ENCODE measurements around the gene ENOPH1.

The ENOPH1 gene

GRCh38 chr4:82394896-82395295 lies 35.5 kb upstream of the ENOPH1 start:
- H2AFZ ChIP-seq (ENCODE audit: low read depth, low read length): no peak overlapping the region
- H4K91ac ChIP-seq (ENCODE audit: low read length): no peak overlapping the region
- no peak overlapping the region for H2AK5ac ChIP-seq (ENCODE audit: low read length, severe bottlenecking)
- H3K4ac ChIP-seq (ENCODE audit: low read depth in 1 of 2, low read length in 2 of 2): no peak overlapping the region
- no peak overlapping the region for H2BK5ac ChIP-seq (ENCODE audit: low read depth, low read length, poor library complexity, severe bottlenecking)
- H2BK120ac ChIP-seq (ENCODE audit: low read depth, low read length): no peak overlapping the region
- no peak overlapping the region for H2BK15ac ChIP-seq (ENCODE audit: low read depth, poor library complexity, severe bottlenecking)
- no peak overlapping the region for H3K4me2 ChIP-seq (ENCODE audit: low read length, poor library complexity, severe bottlenecking)
- H3K27ac ChIP-seq (ENCODE audit: low read length, poor library complexity, severe bottlenecking): no peak overlapping the region
- DNase-seq: no peak
- H3K36me3 ChIP-seq (ENCODE audit: control insufficient read depth in 1 of 2, insufficient read depth in 2 of 2, low read depth in 1 of 2, low read length in 2 of 2): no peaks in the 10 kb centered on the region
- H4K8ac ChIP-seq (ENCODE audit: low read length): no peak overlapping the region
- no peak overlapping the region for H3K23ac ChIP-seq (ENCODE audit: low read length in 2 of 2)
- no peak overlapping the region for H2BK12ac ChIP-seq (ENCODE audit: low read length in 2 of 2)
- H3K18ac ChIP-seq (ENCODE audit: low read depth in 1 of 2, low read length in 2 of 2): no peak overlapping the region
- H3K4me1 ChIP-seq (ENCODE audit: control insufficient read depth, insufficient read depth, low read depth, low read length): no peaks in the 10 kb centered on the region
- H3K9ac ChIP-seq (ENCODE audit: low read length): no peak overlapping the region
- no peaks in the 10 kb centered on the region for H3K9me3 ChIP-seq (ENCODE audit: control insufficient read depth, low read length)
- H3K27me3 ChIP-seq (ENCODE audit: control insufficient read depth in 1 of 2, insufficient read depth in 1 of 2, low read length in 2 of 2): no peaks in the 10 kb centered on the region
- H3K79me1 ChIP-seq (replicated peaks; ENCODE audit: low read length, poor library complexity, severe bottlenecking): no peaks in the 10 kb centered on the region
- 92% methylated on average over 3 of the region's 3 CpGs for WGBS
- H3K14ac ChIP-seq (ENCODE audit: low read length in 2 of 2): no peak overlapping the region
- H3K4me3 ChIP-seq (ENCODE audit: insufficient read depth in 1 of 2, low read depth in 1 of 2, low read length in 2 of 2): no peak overlapping the region

- Histone ChIP-seq H3K4me3 (ENCODE audit: insufficient read depth in 1 of 2, low read depth in 1 of 2, low read length in 2 of 2) (no peak overlapping the region), H2AK5ac (ENCODE audit: low read length, severe bottlenecking) (no peak overlapping the region), H3K4me2 (ENCODE audit: low read length, poor library complexity, severe bottlenecking) (no peak overlapping the region), H3K18ac (ENCODE audit: low read depth in 1 of 2, low read length in 2 of 2) (no peak overlapping the region), H3K36me3 (ENCODE audit: control insufficient read depth in 1 of 2, insufficient read depth in 2 of 2, low read depth in 1 of 2, low read length in 2 of 2) (no peaks in the 10 kb centered on the region), H2BK15ac (ENCODE audit: low read depth, poor library complexity, severe bottlenecking) (no peak overlapping the region), H3K4me1 (ENCODE audit: control insufficient read depth, insufficient read depth, low read depth, low read length) (no peaks in the 10 kb centered on the region), H2AFZ (ENCODE audit: low read depth, low read length) (no peak overlapping the region), H3K27ac (ENCODE audit: low read length, poor library complexity, severe bottlenecking) (no peak overlapping the region), H2BK5ac (ENCODE audit: low read depth, low read length, poor library complexity, severe bottlenecking) (no peak overlapping the region), H3K4ac (ENCODE audit: low read depth in 1 of 2, low read length in 2 of 2) (no peak overlapping the region), H4K91ac (ENCODE audit: low read length) (no peak overlapping the region), H4K8ac (ENCODE audit: low read length) (no peak overlapping the region), H3K9ac (ENCODE audit: low read length) (no peak overlapping the region), H3K23ac (ENCODE audit: low read length in 2 of 2) (no peak overlapping the region), H3K9me3 (ENCODE audit: control insufficient read depth, low read length) (no peaks in the 10 kb centered on the region), H3K27me3 (ENCODE audit: control insufficient read depth in 1 of 2, insufficient read depth in 1 of 2, low read length in 2 of 2) (no peaks in the 10 kb centered on the region), H2BK12ac (ENCODE audit: low read length in 2 of 2) (no peak overlapping the region), H3K14ac (ENCODE audit: low read length in 2 of 2) (no peak overlapping the region), H3K79me1 (replicated peaks; ENCODE audit: low read length, poor library complexity, severe bottlenecking) (no peaks in the 10 kb centered on the region), H2BK120ac (ENCODE audit: low read depth, low read length) (no peak overlapping the region)
- no peak for DNase-seq
- 94% methylated on average over 3 of the region's 3 CpGs for WGBS
Measured at GRCh38 chr4:82397527-82397926, 32.9 kb upstream of the ENOPH1 start.

- Histone ChIP-seq H2BK15ac (ENCODE audit: low read depth, poor library complexity, severe bottlenecking) (no peak overlapping the region), H3K4me3 (ENCODE audit: insufficient read depth in 1 of 2, low read depth in 1 of 2, low read length in 2 of 2) (no peak overlapping the region), H2BK120ac (ENCODE audit: low read depth, low read length) (no peak overlapping the region), H2BK12ac (ENCODE audit: low read length in 2 of 2) (no peak overlapping the region), H2BK5ac (ENCODE audit: low read depth, low read length, poor library complexity, severe bottlenecking) (no peak overlapping the region), H3K23ac (ENCODE audit: low read length in 2 of 2) (no peak overlapping the region), H4K8ac (ENCODE audit: low read length) (no peak overlapping the region), H3K79me1 (replicated peaks; ENCODE audit: low read length, poor library complexity, severe bottlenecking) (no peaks in the 10 kb centered on the region), H3K27ac (ENCODE audit: low read length, poor library complexity, severe bottlenecking) (no peak overlapping the region), H3K9me3 (ENCODE audit: control insufficient read depth, low read length) (no peaks in the 10 kb centered on the region), H3K4me1 (ENCODE audit: control insufficient read depth, insufficient read depth, low read depth, low read length) (no peaks in the 10 kb centered on the region), H3K14ac (ENCODE audit: low read length in 2 of 2) (no peak overlapping the region), H3K18ac (ENCODE audit: low read depth in 1 of 2, low read length in 2 of 2) (no peak overlapping the region), H3K27me3 (ENCODE audit: control insufficient read depth in 1 of 2, insufficient read depth in 1 of 2, low read length in 2 of 2) (no peaks in the 10 kb centered on the region), H2AFZ (ENCODE audit: low read depth, low read length) (no peak overlapping the region), H2AK5ac (ENCODE audit: low read length, severe bottlenecking) (no peak overlapping the region), H4K91ac (ENCODE audit: low read length) (no peak overlapping the region), H3K9ac (ENCODE audit: low read length) (no peak overlapping the region), H3K4me2 (ENCODE audit: low read length, poor library complexity, severe bottlenecking) (no peak overlapping the region), H3K36me3 (ENCODE audit: control insufficient read depth in 1 of 2, insufficient read depth in 2 of 2, low read depth in 1 of 2, low read length in 2 of 2) (no peaks in the 10 kb centered on the region), H3K4ac (ENCODE audit: low read depth in 1 of 2, low read length in 2 of 2) (no peak overlapping the region)
- WGBS: no CpG with 5 or more reads among the region's 1 CpG
- no peak for DNase-seq
Measured at GRCh38 chr4:82398263-82398662, 32.1 kb upstream of the ENOPH1 start.

- 98% methylated on average over 7 of the region's 7 CpGs for WGBS
Measured at GRCh38 chr4:82401600-82401999, 28.8 kb upstream of the ENOPH1 start.

More at GRCh38 chr4:82401600-82401999, 28.8 kb upstream of the ENOPH1 start:
- H3K9ac ChIP-seq (ENCODE audit: low read length): no peak overlapping the region
- no peaks in the 10 kb centered on the region for H3K4me1 ChIP-seq (ENCODE audit: control insufficient read depth, insufficient read depth, low read depth, low read length)
- no peak overlapping the region for H3K4me2 ChIP-seq (ENCODE audit: low read length, poor library complexity, severe bottlenecking)
- H3K23ac ChIP-seq (ENCODE audit: low read length in 2 of 2): no peak overlapping the region
- H3K4ac ChIP-seq (ENCODE audit: low read depth in 1 of 2, low read length in 2 of 2): no peak overlapping the region
- no peak overlapping the region for H2BK12ac ChIP-seq (ENCODE audit: low read length in 2 of 2)
- H2BK120ac ChIP-seq (ENCODE audit: low read depth, low read length): no peak overlapping the region
- peak overlapping the region in 1 of 2 experiments; percentile 79 for H3K14ac ChIP-seq (ENCODE audit: low read length in 2 of 2)
- no peak for DNase-seq
- no peaks in the 10 kb centered on the region for H3K79me1 ChIP-seq (replicated peaks; ENCODE audit: low read length, poor library complexity, severe bottlenecking)
- H3K9me3 ChIP-seq (ENCODE audit: control insufficient read depth, low read length): no peaks in the 10 kb centered on the region
- no peak overlapping the region for H4K8ac ChIP-seq (ENCODE audit: low read length)
- H2AFZ ChIP-seq (ENCODE audit: low read depth, low read length): peak overlapping the region; percentile 27
- no peak overlapping the region for H3K18ac ChIP-seq (ENCODE audit: low read depth in 1 of 2, low read length in 2 of 2)
- no peaks in the 10 kb centered on the region for H3K36me3 ChIP-seq (ENCODE audit: control insufficient read depth in 1 of 2, insufficient read depth in 2 of 2, low read depth in 1 of 2, low read length in 2 of 2)
- no peak overlapping the region for H3K4me3 ChIP-seq (ENCODE audit: insufficient read depth in 1 of 2, low read depth in 1 of 2, low read length in 2 of 2)
- no peaks in the 10 kb centered on the region for H3K27me3 ChIP-seq (ENCODE audit: control insufficient read depth in 1 of 2, insufficient read depth in 1 of 2, low read length in 2 of 2)
- H4K91ac ChIP-seq (ENCODE audit: low read length): peak overlapping the region; percentile 50
- H2BK15ac ChIP-seq (ENCODE audit: low read depth, poor library complexity, severe bottlenecking): no peak overlapping the region
- H2BK5ac ChIP-seq (ENCODE audit: low read depth, low read length, poor library complexity, severe bottlenecking): no peak overlapping the region
- no peak overlapping the region for H2AK5ac ChIP-seq (ENCODE audit: low read length, severe bottlenecking)
- H3K27ac ChIP-seq (ENCODE audit: low read length, poor library complexity, severe bottlenecking): no peak overlapping the region

All from mesenchymal stem cell (in vitro differentiated cells and primary cell).